Stomach smooth muscle (tissue), 2 donors: Measurements from ENCODE around the gene DPYD.

Experiments used
- H3K27ac ChIP-seq: one replicate; pipeline ENCODE4 v1.7.0; 2013; ENCODE audit warnings: mild to moderate bottlenecking, low read length, inconsistent platforms
- H3K27me3 ChIP-seq, 2 donors: one replicate each; pipeline ENCODE4 v1.7.0; 2013; ENCODE audit warnings: low read length in 2 of 2; ENCODE audit not compliant: insufficient read depth in 2 of 2, control insufficient read depth in 1 of 2
- H3K36me3 ChIP-seq, 2 donors: one replicate each; pipeline ENCODE4 v1.7.0; 2013; ENCODE audit warnings: low read length in 2 of 2; ENCODE audit not compliant: control insufficient read depth in 2 of 2, insufficient read depth in 2 of 2
- H3K4me1 ChIP-seq: one replicate; pipeline ENCODE4 v1.7.0; 2013; ENCODE audit warnings: low read length; ENCODE audit not compliant: control insufficient read depth, insufficient read depth
- H3K4me3 ChIP-seq, 2 donors: one replicate each; pipeline ENCODE4 v1.7.0; 2013; ENCODE audit warnings: low read length in 2 of 2
- H3K9ac ChIP-seq, 2 donors: one replicate each; pipeline ENCODE4 v1.7.0; 2013; ENCODE audit warnings: low read length in 2 of 2, mild to moderate bottlenecking in 1 of 2
- H3K9me3 ChIP-seq, 2 donors: one replicate each; pipeline ENCODE4 v1.7.0; 2013; ENCODE audit warnings: low read length in 2 of 2; ENCODE audit not compliant: control insufficient read depth in 2 of 2
- donor health status: healthy.
- donor health status: Pancreatic carcinoma.

Gene DPYD

GRCh38 chr1:97745912-97746311 lies 174.9 kb downstream of the DPYD start:
- no peaks in the 10 kb centered on the region for H3K36me3 ChIP-seq
- no peaks in the 10 kb centered on the region for H3K27me3 ChIP-seq
- no peaks in the 10 kb centered on the region for H3K4me1 ChIP-seq
- no peak overlapping the region for H3K4me3 ChIP-seq
- H3K9ac ChIP-seq, result no peak overlapping the region
- no peaks in the 10 kb centered on the region for H3K9me3 ChIP-seq
- no peak overlapping the region for H3K27ac ChIP-seq

- Histone ChIP-seq H3K4me3 (no peak overlapping the region), H3K9me3 (no peaks in the 10 kb centered on the region), H3K9ac (no peak overlapping the region), H3K36me3 (no peaks in the 10 kb centered on the region), H3K27me3 (no peaks in the 10 kb centered on the region), H3K27ac (no peak overlapping the region), H3K4me1 (no peaks in the 10 kb centered on the region)
Observed at GRCh38 chr1:97744977-97745376, 175.9 kb downstream of the DPYD start.

- no peaks in the 10 kb centered on the region for H3K27me3 ChIP-seq
- no peaks in the 10 kb centered on the region for H3K36me3 ChIP-seq
- H3K27ac ChIP-seq, result no peak overlapping the region
- no peaks in the 10 kb centered on the region for H3K4me1 ChIP-seq
- no peaks in the 10 kb centered on the region for H3K9me3 ChIP-seq
- no peak overlapping the region for H3K4me3 ChIP-seq
- H3K9ac ChIP-seq, result no peak overlapping the region
Observed at GRCh38 chr1:97743129-97743528, 177.7 kb downstream of the DPYD start.

- no peaks in the 10 kb centered on the region for H3K36me3 ChIP-seq
- no peak overlapping the region for H3K9ac ChIP-seq
- no peak overlapping the region for H3K4me3 ChIP-seq
- H3K9me3 ChIP-seq, result no peaks in the 10 kb centered on the region
- H3K4me1 ChIP-seq, result no peaks in the 10 kb centered on the region
- H3K27ac ChIP-seq, result no peak overlapping the region
- no peaks in the 10 kb centered on the region for H3K27me3 ChIP-seq
Observed at GRCh38 chr1:97740891-97741290, 179.9 kb downstream of the DPYD start.

- Histone ChIP-seq H3K4me3 (no peak overlapping the region), H3K9me3 (no peaks in the 10 kb centered on the region), H3K27ac (no peak overlapping the region), H3K27me3 (no peaks in the 10 kb centered on the region), H3K4me1 (no peaks in the 10 kb centered on the region), H3K36me3 (no peaks in the 10 kb centered on the region), H3K9ac (no peak overlapping the region)
Observed at GRCh38 chr1:97739596-97740103, 181.2 kb downstream of the DPYD start.

- Histone ChIP-seq H3K4me1 (no peaks in the 10 kb centered on the region), H3K9me3 (no peaks in the 10 kb centered on the region), H3K27ac (no peak overlapping the region), H3K27me3 (no peaks in the 10 kb centered on the region), H3K9ac (no peak overlapping the region), H3K4me3 (no peak overlapping the region), H3K36me3 (no peaks in the 10 kb centered on the region)
Observed at GRCh38 chr1:97738270-97738669, 182.6 kb downstream of the DPYD start.

- Histone ChIP-seq H3K4me1 (no peaks in the 10 kb centered on the region), H3K9me3 (no peaks in the 10 kb centered on the region), H3K36me3 (no peaks in the 10 kb centered on the region), H3K27me3 (no peaks in the 10 kb centered on the region), H3K9ac (no peak overlapping the region), H3K4me3 (no peak overlapping the region), H3K27ac (no peak overlapping the region)
Observed at GRCh38 chr1:97730271-97730670, 190.6 kb downstream of the DPYD start.

GRCh38 chr1:97728436-97728835 lies 192.4 kb downstream of the DPYD start:
- Histone ChIP-seq H3K4me1 (no peaks in the 10 kb centered on the region), H3K9ac (no peak overlapping the region), H3K4me3 (no peak overlapping the region), H3K9me3 (peaks cover 0 to 7% of the 10 kb centered on the region in 2 donors), H3K27me3 (no peaks in the 10 kb centered on the region), H3K36me3 (no peaks in the 10 kb centered on the region), H3K27ac (no peak overlapping the region)

- Histone ChIP-seq H3K9me3 (peaks cover 0 to 7% of the 10 kb centered on the region in 2 donors), H3K9ac (no peak overlapping the region), H3K27me3 (no peaks in the 10 kb centered on the region), H3K27ac (no peak overlapping the region), H3K36me3 (no peaks in the 10 kb centered on the region), H3K4me1 (no peaks in the 10 kb centered on the region), H3K4me3 (no peak overlapping the region)
Observed at GRCh38 chr1:97727029-97727428, 193.8 kb downstream of the DPYD start.

GRCh38 chr1:97726386-97726785 lies 194.4 kb downstream of the DPYD start:
- Histone ChIP-seq H3K4me3 (no peak overlapping the region), H3K36me3 (no peaks in the 10 kb centered on the region), H3K9ac (no peak overlapping the region)

GRCh38 chr1:97721221-97721620 lies 199.6 kb downstream of the DPYD start:
- no peaks in the 10 kb centered on the region for H3K36me3 ChIP-seq
- no peak overlapping the region for H3K9ac ChIP-seq
- no peaks in the 10 kb centered on the region for H3K27me3 ChIP-seq
- H3K4me3 ChIP-seq, result no peak overlapping the region
- H3K27ac ChIP-seq, result no peak overlapping the region
- H3K9me3 ChIP-seq, result peaks cover 0 to 7% of the 10 kb centered on the region in 2 donors
- H3K4me1 ChIP-seq, result no peaks in the 10 kb centered on the region

More at GRCh38 chr1:97726386-97726785, 194.4 kb downstream of the DPYD start:
- Histone ChIP-seq H3K4me1 (no peaks in the 10 kb centered on the region), H3K27me3 (no peaks in the 10 kb centered on the region), H3K9me3 (peaks cover 0 to 7% of the 10 kb centered on the region in 2 donors), H3K27ac (no peak overlapping the region)
